ENCODE results near the gene DDHD1.
"Not testable (repeated sequence)": the region's sequence is repeated elsewhere in the genome, so short reads cannot be mapped to it uniquely, and the experiment has no call there.

DNA sequence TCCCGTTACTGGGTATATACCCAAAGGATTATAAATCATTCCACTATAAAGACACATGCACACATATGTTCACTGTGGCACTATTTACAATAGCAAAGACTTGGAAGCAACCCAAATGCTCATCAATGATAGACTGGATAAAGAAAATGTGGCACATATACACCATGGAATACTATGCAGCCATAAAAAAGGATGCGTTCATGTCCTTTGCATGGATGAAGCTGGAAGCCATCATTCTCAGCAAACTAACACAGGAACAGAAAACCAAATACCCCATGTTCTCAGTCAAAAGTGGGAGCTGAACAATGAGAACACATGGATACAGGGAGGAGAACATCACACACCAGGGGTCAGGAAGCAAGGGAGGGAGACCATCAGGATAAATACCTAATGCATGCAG lies 31.7 kb downstream of the DDHD1 start:
- TF ChIP-seq, protein P1, sequence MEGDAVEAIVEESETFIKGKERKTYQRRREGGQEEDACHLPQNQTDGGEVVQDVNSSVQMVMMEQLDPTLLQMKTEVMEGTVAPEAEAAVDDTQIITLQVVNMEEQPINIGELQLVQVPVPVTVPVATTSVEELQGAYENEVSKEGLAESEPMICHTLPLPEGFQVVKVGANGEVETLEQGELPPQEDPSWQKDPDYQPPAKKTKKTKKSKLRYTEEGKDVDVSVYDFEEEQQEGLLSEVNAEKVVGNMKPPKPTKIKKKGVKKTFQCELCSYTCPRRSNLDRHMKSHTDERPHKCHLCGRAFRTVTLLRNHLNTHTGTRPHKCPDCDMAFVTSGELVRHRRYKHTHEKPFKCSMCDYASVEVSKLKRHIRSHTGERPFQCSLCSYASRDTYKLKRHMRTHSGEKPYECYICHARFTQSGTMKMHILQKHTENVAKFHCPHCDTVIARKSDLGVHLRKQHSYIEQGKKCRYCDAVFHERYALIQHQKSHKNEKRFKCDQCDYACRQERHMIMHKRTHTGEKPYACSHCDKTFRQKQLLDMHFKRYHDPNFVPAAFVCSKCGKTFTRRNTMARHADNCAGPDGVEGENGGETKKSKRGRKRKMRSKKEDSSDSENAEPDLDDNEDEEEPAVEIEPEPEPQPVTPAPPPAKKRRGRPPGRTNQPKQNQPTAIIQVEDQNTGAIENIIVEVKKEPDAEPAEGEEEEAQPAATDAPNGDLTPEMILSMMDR (conservative IDR thresholded peaks at IDR 0.05; ENCODE audit: low read depth, low read length) = not testable (repeated sequence)
- TF ChIP-seq EZH2phosphoT487 (IDR thresholded peaks at IDR 0.05; ENCODE audit: borderline replicate concordance, low read length); EZH2 (IDR thresholded peaks at IDR 0.05; ENCODE audit: low read length, unreplicated experiment): not testable (repeated sequence)
